GM12874 (cell line): ENCODE measurements around the gene SLX4.

ENCODE experiments used
- TF ChIP-seq, protein P1 (sequence below): IDR thresholded peaks from 2 replicates; pipeline ENCODE4 v1.5.1; 2011; ENCODE audit warnings: low read depth, mild to moderate bottlenecking, control low read depth, low read length, moderate library complexity; ENCODE audit not compliant: insufficient read depth

SLX4 gene

DNA sequence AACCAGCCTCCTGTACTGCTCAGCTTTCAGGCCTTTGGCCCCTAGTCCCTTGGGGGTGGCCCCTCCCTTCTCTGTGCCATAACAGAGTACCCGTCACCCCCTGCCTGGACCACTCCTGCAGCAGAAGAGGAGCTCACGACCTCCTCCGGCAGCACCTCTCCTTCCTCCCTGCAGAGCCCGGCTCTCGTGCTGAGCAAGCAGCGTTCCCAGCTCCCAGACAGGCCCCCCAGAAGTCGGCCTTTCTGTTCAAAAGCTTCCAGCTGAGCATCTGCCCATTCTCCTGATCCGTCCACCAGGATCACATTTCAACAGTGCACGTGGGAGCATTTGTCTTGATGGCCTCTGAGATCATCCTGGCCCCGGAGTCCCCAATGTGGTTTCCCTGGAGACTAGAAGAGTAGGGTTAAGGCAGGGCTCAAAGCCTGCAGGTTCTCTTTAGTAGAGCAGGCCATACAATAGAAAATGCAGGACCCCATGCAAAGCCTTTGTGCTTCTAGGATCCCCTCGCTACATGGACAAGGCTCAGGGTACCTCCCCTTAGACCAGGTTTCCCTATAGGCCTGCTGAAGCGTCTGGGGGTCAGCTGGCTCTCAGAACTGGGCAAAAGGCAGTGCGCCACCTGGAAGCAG is 69.8 kb downstream of the SLX4 start:
- TF ChIP-seq, protein P1, sequence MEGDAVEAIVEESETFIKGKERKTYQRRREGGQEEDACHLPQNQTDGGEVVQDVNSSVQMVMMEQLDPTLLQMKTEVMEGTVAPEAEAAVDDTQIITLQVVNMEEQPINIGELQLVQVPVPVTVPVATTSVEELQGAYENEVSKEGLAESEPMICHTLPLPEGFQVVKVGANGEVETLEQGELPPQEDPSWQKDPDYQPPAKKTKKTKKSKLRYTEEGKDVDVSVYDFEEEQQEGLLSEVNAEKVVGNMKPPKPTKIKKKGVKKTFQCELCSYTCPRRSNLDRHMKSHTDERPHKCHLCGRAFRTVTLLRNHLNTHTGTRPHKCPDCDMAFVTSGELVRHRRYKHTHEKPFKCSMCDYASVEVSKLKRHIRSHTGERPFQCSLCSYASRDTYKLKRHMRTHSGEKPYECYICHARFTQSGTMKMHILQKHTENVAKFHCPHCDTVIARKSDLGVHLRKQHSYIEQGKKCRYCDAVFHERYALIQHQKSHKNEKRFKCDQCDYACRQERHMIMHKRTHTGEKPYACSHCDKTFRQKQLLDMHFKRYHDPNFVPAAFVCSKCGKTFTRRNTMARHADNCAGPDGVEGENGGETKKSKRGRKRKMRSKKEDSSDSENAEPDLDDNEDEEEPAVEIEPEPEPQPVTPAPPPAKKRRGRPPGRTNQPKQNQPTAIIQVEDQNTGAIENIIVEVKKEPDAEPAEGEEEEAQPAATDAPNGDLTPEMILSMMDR: no peak

DNA sequence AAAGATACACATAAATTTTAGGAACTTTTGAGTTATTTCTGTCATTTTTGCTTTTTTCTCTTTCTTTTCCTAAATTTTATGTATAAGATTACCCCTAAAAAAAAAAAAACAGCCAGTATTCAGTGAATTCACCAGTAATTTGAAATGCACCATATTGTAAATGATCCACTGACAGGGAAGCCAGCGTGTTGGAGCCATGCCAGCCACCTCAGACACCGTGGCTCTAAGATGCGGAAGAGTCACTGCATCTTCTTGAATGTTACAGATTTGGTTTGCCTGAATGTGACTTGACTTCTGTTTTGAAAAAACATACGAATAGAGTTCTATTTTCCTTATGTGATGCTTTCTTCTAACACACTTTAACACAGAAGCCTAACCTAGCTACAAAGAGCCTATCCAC is 73.2 kb downstream of the SLX4 start:
- TF ChIP-seq, protein P1: no peak

DNA sequence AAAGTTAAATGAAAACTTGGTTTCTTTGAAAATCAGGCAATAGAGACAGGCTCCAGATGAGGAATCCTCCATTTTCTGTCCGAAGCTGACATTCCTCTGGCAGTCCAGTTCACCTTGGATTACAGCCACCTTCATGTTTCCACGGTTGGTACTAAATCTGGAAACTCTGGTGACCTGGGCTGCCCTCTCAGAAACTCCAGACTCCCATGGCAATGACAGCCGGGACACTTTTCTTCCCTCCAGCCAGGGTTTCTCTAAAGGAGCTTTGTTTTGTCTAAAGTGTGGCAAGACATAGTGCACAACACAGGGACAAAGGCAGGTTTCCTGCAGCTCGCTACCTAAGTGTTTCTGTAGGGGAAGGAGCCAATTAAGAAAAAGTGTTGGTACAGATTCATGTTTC is 74.6 kb downstream of the SLX4 start:
- TF ChIP-seq, protein P1: no peak

DNA sequence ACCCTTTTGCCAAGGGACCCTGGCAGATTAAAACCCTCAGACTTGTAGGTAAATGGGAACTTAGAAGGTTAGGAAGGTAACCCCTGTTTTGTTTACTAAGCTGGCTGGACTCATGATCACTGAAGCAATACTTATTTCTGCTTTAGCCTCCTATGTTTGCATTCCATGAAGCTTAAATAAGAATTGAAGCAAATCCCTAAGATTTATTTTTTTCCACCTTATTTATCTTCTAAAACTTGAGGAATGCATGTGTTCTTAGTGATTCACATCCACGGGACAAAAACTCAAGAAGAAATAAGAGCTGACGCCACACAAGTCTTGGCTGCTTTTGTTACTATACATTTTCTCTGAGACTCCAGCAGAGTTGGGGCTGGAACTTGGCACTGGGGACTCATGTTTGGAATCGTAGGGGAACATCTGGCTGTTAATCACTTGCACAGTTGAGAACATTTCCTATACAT is 75.1 kb downstream of the SLX4 start:
- TF ChIP-seq, protein P1: no peak

DNA sequence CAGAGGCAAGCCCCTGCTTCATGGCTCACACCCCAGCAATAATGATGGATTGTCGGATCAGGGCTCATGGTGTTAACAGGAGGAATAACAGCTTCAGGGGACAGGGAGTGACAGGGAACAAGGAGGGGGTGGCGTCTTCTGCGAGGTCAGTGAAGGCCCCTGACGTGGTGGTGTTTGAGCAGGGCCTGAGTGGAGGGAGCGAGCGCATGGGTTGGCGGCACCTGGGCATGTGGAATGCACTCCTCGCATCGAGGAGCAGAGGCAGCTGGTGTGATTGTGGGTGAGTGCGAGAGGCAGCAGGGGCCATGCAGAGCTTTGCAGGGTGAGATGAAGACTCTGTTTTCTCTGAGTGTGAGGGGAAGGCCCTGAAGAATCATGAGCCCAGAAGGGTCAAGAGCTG is 77.3 kb downstream of the SLX4 start:
- TF ChIP-seq, protein P1: no peak

DNA sequence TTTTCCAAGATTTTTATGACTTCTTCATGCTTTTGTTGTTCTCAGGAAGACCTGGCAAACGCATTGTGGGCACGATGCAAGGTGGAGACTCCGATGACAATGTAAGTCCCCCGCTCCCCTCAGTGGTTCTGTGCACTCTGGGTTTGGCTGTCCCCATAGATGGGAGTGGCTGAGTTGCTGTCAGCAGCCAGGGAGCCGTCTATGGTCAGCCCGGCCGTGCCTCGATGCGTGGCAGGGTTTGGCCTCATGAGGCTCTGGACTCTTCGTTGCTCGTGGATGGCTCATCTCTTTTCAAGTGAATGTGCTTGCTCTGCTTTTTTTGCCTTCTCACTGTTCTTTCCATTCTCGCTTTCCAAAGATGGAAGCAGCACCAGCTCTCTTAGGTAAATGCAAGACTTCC is 78.7 kb downstream of the SLX4 start:
- TF ChIP-seq, protein P1: no peak
